HepG2 (cell line): ENCODE measurements around the gene RYR2. TPM values are rescaled to one million over a fixed set of nuclear protein-coding genes. Genes with fewer than 3 reads are reported as not detected.

Source experiments
- ATAC-seq: fragments of 200-7000 bp; cut with Tn5 transposase; 3 replicates; pipeline ENCODE4 v1.9.1; 2020; ENCODE audit warnings: mild to moderate bottlenecking, moderate library complexity
- BruUV-seq: library from RNA; stranded (reverse); fragments of 400-500 nt; replicated peaks from 2 replicates; lab custom pipeline; 2021; lab: Mats Ljungman, UMichigan
- CTCF ChIA-PET: fragments of 300-600 bp; formaldehyde crosslinking; extraction: SDS; loops from one replicate; lab custom pipeline; 2021; ENCODE audit warnings: low total read pairs, inconsistent platforms, low intra/inter-chr PET ratio; lab: Yijun Ruan, JAX
- POLR2A ChIA-PET: fragments of 350-600 bp; sonication (Branson Sonifier 250); formaldehyde crosslinking; loops from one replicate; lab custom pipeline; 2020; ENCODE audit warnings: antibody characterized with exemption, inconsistent platforms; lab: Yijun Ruan, JAX
- DNase-seq: peaks from one replicate; pipeline ENCODE4 v3.0.0-alpha.2; 2015; ENCODE audit warnings: low spot score
- FAIRE-seq: peaks from 3 replicates; lab custom pipeline; 2011; peaks lifted over from hg19 to GRCh38; lab: Jason Lieb, UNC
- H2AFZ ChIP-seq: one replicate; pipeline ENCODE4 v1.6.1; 2011; ENCODE audit warnings: low read length, inconsistent platforms
- H3K27ac ChIP-seq: fragments of 300-600 bp; 3 replicates; pipeline ENCODE4 v1.8.0; 2011; ENCODE audit warnings: mixed run types, mild to moderate bottlenecking, mixed read lengths, low read length, inconsistent platforms; ENCODE audit not compliant: insufficient read depth; ENCODE audit errors: extremely low read length
- H3K27me3 ChIP-seq, 2 experiments: fragments of 200-600 bp in 1 of 2; 2 replicates in 1 of 2; 3 replicates in 1 of 2; pipeline versions ENCODE4 v1.6.0 to v1.8.0; 2011; ENCODE audit warnings: low read length in 2 of 2, mild to moderate bottlenecking in 2 of 2, moderate library complexity in 2 of 2, inconsistent platforms in 1 of 2; ENCODE audit not compliant: insufficient read depth in 2 of 2, control insufficient read depth in 1 of 2
- H3K36me3 ChIP-seq, 2 experiments: fragments of 200-600 bp in 1 of 2; replicated peaks in 1 of 2; 2 replicates in 1 of 2; 3 replicates in 1 of 2; pipeline versions ENCODE4 v1.5.1 to v1.8.0; 2011; ENCODE audit warnings: low read length in 2 of 2, inconsistent platforms in 1 of 2; ENCODE audit not compliant: insufficient read depth in 2 of 2, control insufficient read depth in 1 of 2
- H3K4me1 ChIP-seq: 2 replicates; pipeline ENCODE4 v1.5.1; 2012; ENCODE audit warnings: low read length, inconsistent platforms; ENCODE audit not compliant: insufficient read depth
- H3K4me2 ChIP-seq: 2 replicates; pipeline ENCODE4 v1.6.0; 2011; ENCODE audit warnings: low read depth, low read length, inconsistent platforms
- H3K4me3 ChIP-seq, 3 experiments: fragments of 200-600 bp in 1 of 3; sonication (generic), shearing (Covaris generic) in 1 of 3; replicated peaks in 1 of 3; 2 replicates each; pipeline ENCODE4 v1.5.1; 2011 to 2016; ENCODE audit warnings: low read length in 3 of 3, inconsistent platforms in 2 of 3, low read depth in 2 of 3, mild to moderate bottlenecking in 2 of 3, control low read depth in 1 of 3, mixed read lengths in 1 of 3; ENCODE audit not compliant: insufficient read depth in 1 of 3
- H3K79me2 ChIP-seq: one replicate; pipeline ENCODE4 v1.6.1; 2011; ENCODE audit warnings: low read length, inconsistent platforms; ENCODE audit not compliant: insufficient read depth
- H3K9ac ChIP-seq: 2 replicates; pipeline ENCODE4 v1.6.0; 2011; ENCODE audit warnings: mild to moderate bottlenecking, low read depth, low read length, inconsistent platforms; ENCODE audit not compliant: insufficient read depth
- H3K9me3 ChIP-seq: 2 replicates; pipeline ENCODE4 v1.5.1; 2012; ENCODE audit warnings: mild to moderate bottlenecking, low read length
- H4K20me1 ChIP-seq: 2 replicates; pipeline ENCODE4 v1.6.0; 2011; ENCODE audit warnings: inconsistent platforms, mild to moderate bottlenecking, low read length, moderate library complexity; ENCODE audit not compliant: insufficient read depth
- AGO1 ChIP-seq: fragments of 200-400 bp; formaldehyde crosslinking; IDR thresholded peaks from 2 replicates; pipeline ENCODE4 v1.6.1; 2017; ENCODE audit warnings: mild to moderate bottlenecking, low read depth, low read length, moderate library complexity; ENCODE audit not compliant: poor library complexity, severe bottlenecking
- HMG20B ChIP-seq: conservative IDR thresholded peaks from 2 replicates; pipeline ENCODE4 v1.6.1; 2016; ENCODE audit warnings: missing genetic modification reagents, missing compliant biosample characterization
- KDM5A ChIP-seq: fragments of 200-600 bp; sonication (generic); IDR thresholded peaks from 2 replicates; pipeline ENCODE4 v1.7.0; 2018; ENCODE audit warnings: antibody characterized with exemption, mild to moderate bottlenecking, low read length, borderline replicate concordance
- KDM6A ChIP-seq: IDR thresholded peaks from 2 replicates; pipeline ENCODE4 v1.6.1; 2016; ENCODE audit warnings: low read depth
- TMF1 ChIP-seq: sonication (generic); formaldehyde crosslinking; IDR thresholded peaks from 2 replicates; pipeline ENCODE4 v1.8.1; 2022; ENCODE audit warnings: low read depth, missing genetic modification reagents
- ZNF451 ChIP-seq: sonication (generic); formaldehyde crosslinking; IDR thresholded peaks from 2 replicates; pipeline ENCODE4 v1.5.0; 2020; ENCODE audit warnings: mild to moderate bottlenecking, missing genetic modification reagents
- ZNF879 ChIP-seq: sonication (generic); formaldehyde crosslinking; IDR thresholded peaks from 2 replicates; pipeline ENCODE4 v1.8.1; 2023; ENCODE audit warnings: missing genetic modification reagents
- WGBS: methylation state at CpG from one replicate; pipeline ENCODE4 v1.1.6; 2017; ENCODE audit warnings: low lambda C conversion rate; 5-methylcytosine and 5-hydroxymethylcytosine counted together
- in situ Hi-C: cut with HindIII; loops from 2 replicates; pipeline ENCODE4 v1.10.0; 2017; ENCODE audit warnings: low pct_unique_long_range_greater_than_20kb; ENCODE audit not compliant: extremely low pct_ligation_motif_present
- intact Hi-C: fragments of 100-400 bp; cut with micrococcal nuclease; formaldehyde crosslinking; loops from one replicate; pipeline ENCODE4 v1.10.0; 2022; ENCODE audit not compliant: unreplicated experiment
- polyA plus RNA-seq, 8 experiments: library from polyadenylated mRNA; depleted of rRNA in 3 of 8; stranded (reverse) in 7 of 8; unstranded in 1 of 8; fragments of >200 nt; fragmentation: Illumina TruSeq in 4 of 8; extraction: Trizol in 4 of 8; gene quantifications; 2 replicates each; pipeline versions ENCODE4 v1.2.1 to v1.2.3, GENCODE V29; 2011 to 2016; ENCODE audit warnings: low read depth in 4 of 8, missing spikeins in 1 of 8, mixed read lengths in 1 of 8; ENCODE audit not compliant: insufficient read depth in 1 of 8
- total RNA-seq, 5 experiments: library from RNA; depleted of rRNA; stranded (reverse); fragments of >200 nt; fragmentation: Illumina TruSeq; extraction: Trizol; gene quantifications; 2 replicates each; pipeline ENCODE4 v1.2.3, GENCODE V29; 2016; ENCODE audit warnings: low read depth in 1 of 5
- TF ChIP-seq, protein P1 (sequence below): sonication (generic); formaldehyde crosslinking; IDR thresholded peaks from 2 replicates; pipeline ENCODE4 v1.4.0; 2020; ENCODE audit warnings: missing genetic modification reagents, borderline replicate concordance
- TF ChIP-seq, protein P2 (sequence below): sonication (generic); formaldehyde crosslinking; IDR thresholded peaks from 2 replicates; pipeline ENCODE4 v1.8.0; 2022; ENCODE audit warnings: missing genetic modification reagents, low read depth, mild to moderate bottlenecking, borderline replicate concordance
- TF ChIP-seq, protein P3 (sequence below): sonication (generic); formaldehyde crosslinking; IDR thresholded peaks from 2 replicates; pipeline ENCODE4 v1.4.0; 2020; ENCODE audit warnings: mild to moderate bottlenecking, low read depth, missing genetic modification reagents
- TF ChIP-seq, protein P4 (sequence below): sonication (generic); formaldehyde crosslinking; IDR thresholded peaks from 2 replicates; pipeline ENCODE4 v1.9.0; 2021; ENCODE audit warnings: missing genetic modification reagents, borderline replicate concordance
- TF ChIP-seq, protein P5 (sequence below): sonication (generic); formaldehyde crosslinking; IDR thresholded peaks from 2 replicates; pipeline ENCODE4 v1.4.0; 2020; ENCODE audit warnings: missing genetic modification reagents, low read depth, mild to moderate bottlenecking, borderline replicate concordance
- TF ChIP-seq, protein P6 (sequence below): IDR thresholded peaks from 2 replicates; pipeline ENCODE4 v1.6.1; 2016

Gene RYR2
- total and polyA plus RNA-seq, 2 of the 13 experiments (the other 11 are each of a cell fraction or from before 2014, with no cell fraction given): not detected

DNA sequence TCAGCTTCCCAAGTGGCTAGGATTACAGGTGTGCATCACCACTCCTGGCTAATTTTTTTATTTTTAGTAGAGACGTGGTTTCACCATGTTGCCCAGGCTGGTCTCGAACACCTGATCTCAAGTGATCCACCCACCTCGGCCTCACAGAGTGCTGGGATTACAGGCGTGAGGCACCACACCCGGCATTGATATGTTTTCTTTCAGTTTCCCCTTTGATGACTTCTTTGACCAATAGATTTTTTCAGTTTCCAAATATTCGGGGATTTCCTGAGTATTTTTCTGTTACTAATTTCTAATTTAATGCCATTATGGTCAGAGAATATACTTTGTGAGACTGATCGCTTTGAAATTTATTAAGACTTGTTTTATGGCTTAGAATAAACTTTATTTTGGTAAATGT, 406.1 kb downstream of the RYR2 start:
- ChIA-PET CTCF (no interaction called here), POLR2A (no interaction called here)
- DNase-seq (no peak), FAIRE-seq (no peak), ATAC-seq (no peak)
- Histone ChIP-seq H3K9ac (no peak overlapping the region), H3K4me2 (no peak overlapping the region), H2AFZ (no peak overlapping the region), H3K9me3 (no peaks in the 10 kb centered on the region), H3K27ac (no peak overlapping the region), H4K20me1 (no peaks in the 10 kb centered on the region), H3K4me3 (no peak overlapping the region), H3K79me2 (no peaks in the 10 kb centered on the region), H3K36me3 (no peaks in the 10 kb centered on the region), H3K4me1 (no peaks in the 10 kb centered on the region), H3K27me3 (no peaks in the 10 kb centered on the region)
- in situ Hi-C loops (no loop called here), intact Hi-C loops (no loop called here)
- 2% methylated on average over 7 of the region's 7 CpGs for WGBS
- no TSS peak for BruUV-seq
- TF ChIP-seq ZNF879 (CRISPR knock-in tag): no peak
- TF ChIP-seq TMF1 (CRISPR knock-in tag): no peak
- TF ChIP-seq, protein P1, sequence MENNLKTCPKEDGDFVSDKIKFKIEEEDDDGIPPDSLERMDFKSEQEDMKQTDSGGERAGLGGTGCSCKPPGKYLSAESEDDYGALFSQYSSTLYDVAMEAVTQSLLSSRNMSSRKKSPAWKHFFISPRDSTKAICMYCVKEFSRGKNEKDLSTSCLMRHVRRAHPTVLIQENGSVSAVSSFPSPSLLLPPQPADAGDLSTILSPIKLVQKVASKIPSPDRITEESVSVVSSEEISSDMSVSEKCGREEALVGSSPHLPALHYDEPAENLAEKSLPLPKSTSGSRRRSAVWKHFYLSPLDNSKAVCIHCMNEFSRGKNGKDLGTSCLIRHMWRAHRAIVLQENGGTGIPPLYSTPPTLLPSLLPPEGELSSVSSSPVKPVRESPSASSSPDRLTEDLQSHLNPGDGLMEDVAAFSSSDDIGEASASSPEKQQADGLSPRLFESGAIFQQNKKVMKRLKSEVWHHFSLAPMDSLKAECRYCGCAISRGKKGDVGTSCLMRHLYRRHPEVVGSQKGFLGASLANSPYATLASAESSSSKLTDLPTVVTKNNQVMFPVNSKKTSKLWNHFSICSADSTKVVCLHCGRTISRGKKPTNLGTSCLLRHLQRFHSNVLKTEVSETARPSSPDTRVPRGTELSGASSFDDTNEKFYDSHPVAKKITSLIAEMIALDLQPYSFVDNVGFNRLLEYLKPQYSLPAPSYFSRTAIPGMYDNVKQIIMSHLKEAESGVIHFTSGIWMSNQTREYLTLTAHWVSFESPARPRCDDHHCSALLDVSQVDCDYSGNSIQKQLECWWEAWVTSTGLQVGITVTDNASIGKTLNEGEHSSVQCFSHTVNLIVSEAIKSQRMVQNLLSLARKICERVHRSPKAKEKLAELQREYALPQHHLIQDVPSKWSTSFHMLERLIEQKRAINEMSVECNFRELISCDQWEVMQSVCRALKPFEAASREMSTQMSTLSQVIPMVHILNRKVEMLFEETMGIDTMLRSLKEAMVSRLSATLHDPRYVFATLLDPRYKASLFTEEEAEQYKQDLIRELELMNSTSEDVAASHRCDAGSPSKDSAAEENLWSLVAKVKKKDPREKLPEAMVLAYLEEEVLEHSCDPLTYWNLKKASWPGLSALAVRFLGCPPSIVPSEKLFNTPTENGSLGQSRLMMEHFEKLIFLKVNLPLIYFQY: no peak
- TF ChIP-seq, protein P2, sequence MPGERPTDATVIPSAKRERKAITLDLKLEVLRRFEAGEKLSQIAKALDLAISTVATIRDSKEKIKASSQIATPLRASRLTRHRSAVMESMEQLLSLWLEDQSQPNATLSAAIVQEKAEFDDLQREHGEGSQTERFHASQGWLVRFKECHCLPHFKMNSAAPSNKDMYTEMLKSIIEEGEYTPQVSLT (CRISPR knock-in tag): no peak
- TF ChIP-seq, protein P3, sequence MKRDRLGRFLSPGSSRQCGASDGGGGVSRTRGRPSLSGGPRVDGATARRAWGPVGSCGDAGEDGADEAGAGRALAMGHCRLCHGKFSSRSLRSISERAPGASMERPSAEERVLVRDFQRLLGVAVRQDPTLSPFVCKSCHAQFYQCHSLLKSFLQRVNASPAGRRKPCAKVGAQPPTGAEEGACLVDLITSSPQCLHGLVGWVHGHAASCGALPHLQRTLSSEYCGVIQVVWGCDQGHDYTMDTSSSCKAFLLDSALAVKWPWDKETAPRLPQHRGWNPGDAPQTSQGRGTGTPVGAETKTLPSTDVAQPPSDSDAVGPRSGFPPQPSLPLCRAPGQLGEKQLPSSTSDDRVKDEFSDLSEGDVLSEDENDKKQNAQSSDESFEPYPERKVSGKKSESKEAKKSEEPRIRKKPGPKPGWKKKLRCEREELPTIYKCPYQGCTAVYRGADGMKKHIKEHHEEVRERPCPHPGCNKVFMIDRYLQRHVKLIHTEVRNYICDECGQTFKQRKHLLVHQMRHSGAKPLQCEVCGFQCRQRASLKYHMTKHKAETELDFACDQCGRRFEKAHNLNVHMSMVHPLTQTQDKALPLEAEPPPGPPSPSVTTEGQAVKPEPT (CRISPR knock-in tag): no peak
- TF ChIP-seq, protein P4, sequence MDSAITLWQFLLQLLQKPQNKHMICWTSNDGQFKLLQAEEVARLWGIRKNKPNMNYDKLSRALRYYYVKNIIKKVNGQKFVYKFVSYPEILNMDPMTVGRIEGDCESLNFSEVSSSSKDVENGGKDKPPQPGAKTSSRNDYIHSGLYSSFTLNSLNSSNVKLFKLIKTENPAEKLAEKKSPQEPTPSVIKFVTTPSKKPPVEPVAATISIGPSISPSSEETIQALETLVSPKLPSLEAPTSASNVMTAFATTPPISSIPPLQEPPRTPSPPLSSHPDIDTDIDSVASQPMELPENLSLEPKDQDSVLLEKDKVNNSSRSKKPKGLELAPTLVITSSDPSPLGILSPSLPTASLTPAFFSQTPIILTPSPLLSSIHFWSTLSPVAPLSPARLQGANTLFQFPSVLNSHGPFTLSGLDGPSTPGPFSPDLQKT (CRISPR knock-in tag): no peak
- TF ChIP-seq KDM5A: no peak
- TF ChIP-seq, protein P5, sequence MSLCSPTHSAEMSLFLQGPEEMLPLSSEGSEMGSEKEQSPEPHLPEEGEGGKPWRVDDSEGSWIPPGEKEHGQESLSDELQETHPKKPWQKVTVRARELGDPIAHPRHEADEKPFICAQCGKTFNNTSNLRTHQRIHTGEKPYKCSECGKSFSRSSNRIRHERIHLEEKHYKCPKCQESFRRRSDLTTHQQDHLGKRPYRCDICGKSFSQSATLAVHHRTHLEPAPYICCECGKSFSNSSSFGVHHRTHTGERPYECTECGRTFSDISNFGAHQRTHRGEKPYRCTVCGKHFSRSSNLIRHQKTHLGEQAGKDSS (CRISPR knock-in tag): no peak
- no peak for TF ChIP-seq HMG20B (CRISPR knock-in tag)
- TF ChIP-seq, protein P6, sequence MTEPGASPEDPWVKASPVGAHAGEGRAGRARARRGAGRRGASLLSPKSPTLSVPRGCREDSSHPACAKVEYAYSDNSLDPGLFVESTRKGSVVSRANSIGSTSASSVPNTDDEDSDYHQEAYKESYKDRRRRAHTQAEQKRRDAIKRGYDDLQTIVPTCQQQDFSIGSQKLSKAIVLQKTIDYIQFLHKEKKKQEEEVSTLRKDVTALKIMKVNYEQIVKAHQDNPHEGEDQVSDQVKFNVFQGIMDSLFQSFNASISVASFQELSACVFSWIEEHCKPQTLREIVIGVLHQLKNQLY (CRISPR knock-in tag): no peak
- TF ChIP-seq AGO1: no peak
- TF ChIP-seq KDM6A (CRISPR knock-in tag): no peak
- no peak for TF ChIP-seq ZNF451 (CRISPR knock-in tag)
